GM23338 (cell line): ENCODE measurements around the gene LTA4H. TPM values are rescaled to one million over a fixed set of nuclear protein-coding genes. Genes with fewer than 3 reads are reported as not detected.

Source experiments
- ATAC-seq: fragments of 200-7000 bp; cut with Tn5 transposase; 3 replicates; pipeline ENCODE4 v1.9.1; 2020
- DNase-seq: peaks from one replicate; pipeline ENCODE4 v3.0.0-alpha.2; 2015; ENCODE audit warnings: low spot score
- H2AFZ ChIP-seq: fragments of 200-600 bp; sonication (generic); 2 replicates; pipeline ENCODE4 v1.8.0; 2016; ENCODE audit warnings: antibody characterized with exemption, mild to moderate bottlenecking, moderate library complexity
- H3F3A ChIP-seq: fragments of 200-600 bp; sonication (generic); replicated peaks from 2 replicates; pipeline ENCODE4 v1.8.0; 2017; ENCODE audit warnings: antibody characterized with exemption, mixed run types, low read depth
- H3K27ac ChIP-seq: fragments of 200-600 bp; sonication (generic); 2 replicates; pipeline ENCODE4 v1.6.1; 2016; ENCODE audit warnings: low read depth
- H3K27me3 ChIP-seq: fragments of 200-600 bp; sonication (generic); 2 replicates; pipeline ENCODE4 v1.8.0; 2016; ENCODE audit warnings: mild to moderate bottlenecking, mixed run types, moderate library complexity; ENCODE audit not compliant: insufficient read depth
- H3K36me3 ChIP-seq: fragments of 200-600 bp; sonication (generic); 2 replicates; pipeline ENCODE4 v1.8.0; 2016; ENCODE audit warnings: mild to moderate bottlenecking; ENCODE audit not compliant: insufficient read depth
- H3K4me1 ChIP-seq: fragments of 200-600 bp; sonication (generic); 2 replicates; pipeline ENCODE4 v1.8.0; 2016; ENCODE audit warnings: mild to moderate bottlenecking, moderate library complexity; ENCODE audit not compliant: insufficient read depth
- H3K4me2 ChIP-seq: fragments of 200-600 bp; sonication (generic); 2 replicates; pipeline ENCODE4 v1.7.1; 2017; ENCODE audit warnings: mixed run types
- H3K4me3 ChIP-seq: fragments of 200-600 bp; sonication (generic); 2 replicates; pipeline ENCODE4 v1.6.1; 2016; ENCODE audit warnings: mixed run types
- H3K79me2 ChIP-seq: fragments of 200-600 bp; sonication (generic); replicated peaks from 2 replicates; pipeline ENCODE4 v1.8.0; 2017; ENCODE audit warnings: mild to moderate bottlenecking; ENCODE audit not compliant: insufficient read depth
- H3K9me2 ChIP-seq: fragments of 200-600 bp; sonication (generic); 2 replicates; pipeline ENCODE4 v1.8.0; 2017; ENCODE audit not compliant: insufficient read depth
- H4K20me1 ChIP-seq: fragments of 200-600 bp; sonication (generic); replicated peaks from 2 replicates; pipeline ENCODE4 v1.8.0; 2017; ENCODE audit warnings: mild to moderate bottlenecking; ENCODE audit not compliant: insufficient read depth
- H3K27ac Mint-ChIP-seq: 2 replicates; pipeline ENCODE4 v1.8.0; 2020; ENCODE audit warnings: inconsistent platforms, mild to moderate bottlenecking, moderate library complexity, mixed read lengths
- H3K27me3 Mint-ChIP-seq: 3 replicates; pipeline ENCODE4 v1.8.0; 2022; ENCODE audit warnings: low read depth, mild to moderate bottlenecking, moderate library complexity, mixed read lengths, inconsistent platforms; ENCODE audit not compliant: insufficient read depth, poor library complexity
- H3K36me3 Mint-ChIP-seq: 3 replicates; pipeline ENCODE4 v1.8.0; 2021; ENCODE audit warnings: low read depth, mild to moderate bottlenecking, inconsistent platforms, moderate library complexity, mixed read lengths
- H3K4me1 Mint-ChIP-seq: 3 replicates; pipeline ENCODE4 v1.8.0; 2020; ENCODE audit warnings: mild to moderate bottlenecking, inconsistent platforms, mixed read lengths
- H3K4me3 Mint-ChIP-seq: 3 replicates; pipeline ENCODE4 v1.8.0; 2021; ENCODE audit warnings: moderate library complexity, mild to moderate bottlenecking, inconsistent platforms, mixed read lengths
- H3K9me3 Mint-ChIP-seq: 3 replicates; pipeline ENCODE4 v1.8.0; 2020; ENCODE audit warnings: moderate library complexity, mild to moderate bottlenecking, inconsistent platforms, mixed read lengths
- CREB1 ChIP-seq: fragments of 250-450 bp; sonication (Bioruptor Pico); IDR thresholded peaks from 2 replicates; pipeline ENCODE4 v1.5.0; 2020; ENCODE audit warnings: low read depth, mild to moderate bottlenecking, moderate library complexity
- EZH2 ChIP-seq: fragments of 200-600 bp; sonication (generic); IDR thresholded peaks from one replicate; pipeline ENCODE4 v1.8.0; 2017; ENCODE audit warnings: antibody characterized with exemption, mild to moderate bottlenecking, low read depth; ENCODE audit not compliant: unreplicated experiment
- EZH2phosphoT487 ChIP-seq: fragments of 200-600 bp; sonication (generic); IDR thresholded peaks from one replicate; pipeline ENCODE4 v1.8.1; 2018; ENCODE audit warnings: antibody characterized with exemption; ENCODE audit not compliant: unreplicated experiment
- JUNB ChIP-seq: IDR thresholded peaks from one replicate; pipeline ENCODE4 v1.6.1; 2016; ENCODE audit warnings: antibody characterized with exemption; ENCODE audit not compliant: unreplicated experiment
- NANOG ChIP-seq: IDR thresholded peaks from 2 replicates; pipeline ENCODE4 v1.6.1; 2016; ENCODE audit warnings: antibody characterized with exemption, borderline replicate concordance
- POLR2AphosphoS5 ChIP-seq: IDR thresholded peaks from 2 replicates; pipeline ENCODE4 v1.6.1; 2016; ENCODE audit warnings: antibody characterized with exemption, low read depth
- STAT1 ChIP-seq: IDR thresholded peaks from one replicate; pipeline ENCODE4 v1.6.1; 2016; ENCODE audit warnings: antibody characterized with exemption; ENCODE audit not compliant: unreplicated experiment
- ZNF114 ChIP-seq: fragments of 250-450 bp; sonication (Bioruptor Pico); IDR thresholded peaks from 2 replicates; pipeline ENCODE4 v1.5.0; 2020; ENCODE audit warnings: mild to moderate bottlenecking, moderate library complexity
- ZNF331 ChIP-seq: fragments of 250-450 bp; sonication (Bioruptor Pico); IDR thresholded peaks from 2 replicates; pipeline ENCODE4 v1.5.0; 2020; ENCODE audit warnings: low read depth, mild to moderate bottlenecking, moderate library complexity
- polyA plus RNA-seq: library from polyadenylated mRNA; unstranded; fragments of >200 nt; fragmentation: Nextera tagmentation; extraction: Ambion mirVana; gene quantifications from 2 replicates; pipeline ENCODE4 v1.2.1, GENCODE V29; 2016
- total RNA-seq: library from RNA; depleted of rRNA; stranded (reverse); fragments of >200 nt; shearing (Covaris generic); gene quantifications from 2 replicates; pipeline ENCODE4 v1.2.3, GENCODE V29; 2014
- TF ChIP-seq, protein P1 (sequence below): IDR thresholded peaks from one replicate; pipeline ENCODE4 v1.6.1; 2018; ENCODE audit warnings: antibody characterized with exemption; ENCODE audit not compliant: unreplicated experiment
- TF ChIP-seq, protein P2 (sequence below), 2 experiments: fragments of 200-600 bp in 1 of 2; sonication (generic) in 1 of 2; conservative IDR thresholded peaks; 2 replicates each; pipeline versions ENCODE4 v1.5.1 to v1.6.1; 2016 to 2017; ENCODE audit warnings: antibody characterized with exemption in 2 of 2, low read depth in 2 of 2, mild to moderate bottlenecking in 2 of 2, moderate library complexity in 1 of 2
- TF ChIP-seq, protein P3 (sequence below): fragments of 250-450 bp; sonication (Bioruptor Pico); IDR thresholded peaks from 2 replicates; pipeline ENCODE4 v1.5.0; 2020; ENCODE audit warnings: mild to moderate bottlenecking, moderate library complexity
- TF ChIP-seq, protein P4 (sequence below): IDR thresholded peaks from 2 replicates; pipeline ENCODE4 v1.6.1; 2016; ENCODE audit warnings: antibody characterized with exemption

Gene LTA4H
- total and polyA plus RNA-seq, 2 experiments from 2014 or later, result 84.4 to 189 TPM

DNA sequence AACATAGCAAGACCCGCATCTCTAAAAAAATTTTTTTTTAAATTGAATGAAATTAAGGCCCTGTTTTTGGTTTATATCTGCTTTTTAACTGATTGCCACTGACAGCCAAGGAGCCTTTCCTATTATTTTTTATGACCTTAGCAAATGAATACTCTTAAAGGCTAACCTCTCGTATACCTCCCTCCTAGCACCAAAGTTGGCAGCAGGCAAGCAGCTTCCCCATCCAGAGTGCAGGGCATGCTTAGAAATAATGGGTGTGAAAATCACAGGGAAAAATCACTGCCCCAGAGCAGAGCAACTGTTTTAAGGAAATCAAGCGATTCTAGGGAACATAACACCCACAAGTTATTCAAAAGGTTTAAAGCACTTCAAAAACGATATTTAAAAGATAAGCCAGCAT, 59.9 kb downstream of the LTA4H start:
- ATAC-seq (no peak), DNase-seq (no peak)
- TF ChIP-seq STAT1 (no peak), EZH2 (no peak), EZH2phosphoT487 (no peak), POLR2AphosphoS5 (no peak), CREB1 (no peak), ZNF114 (CRISPR knock-in tag) (no peak), JUNB (no peak), ZNF331 (no peak), NANOG (no peak)
- TF ChIP-seq, protein P1, sequence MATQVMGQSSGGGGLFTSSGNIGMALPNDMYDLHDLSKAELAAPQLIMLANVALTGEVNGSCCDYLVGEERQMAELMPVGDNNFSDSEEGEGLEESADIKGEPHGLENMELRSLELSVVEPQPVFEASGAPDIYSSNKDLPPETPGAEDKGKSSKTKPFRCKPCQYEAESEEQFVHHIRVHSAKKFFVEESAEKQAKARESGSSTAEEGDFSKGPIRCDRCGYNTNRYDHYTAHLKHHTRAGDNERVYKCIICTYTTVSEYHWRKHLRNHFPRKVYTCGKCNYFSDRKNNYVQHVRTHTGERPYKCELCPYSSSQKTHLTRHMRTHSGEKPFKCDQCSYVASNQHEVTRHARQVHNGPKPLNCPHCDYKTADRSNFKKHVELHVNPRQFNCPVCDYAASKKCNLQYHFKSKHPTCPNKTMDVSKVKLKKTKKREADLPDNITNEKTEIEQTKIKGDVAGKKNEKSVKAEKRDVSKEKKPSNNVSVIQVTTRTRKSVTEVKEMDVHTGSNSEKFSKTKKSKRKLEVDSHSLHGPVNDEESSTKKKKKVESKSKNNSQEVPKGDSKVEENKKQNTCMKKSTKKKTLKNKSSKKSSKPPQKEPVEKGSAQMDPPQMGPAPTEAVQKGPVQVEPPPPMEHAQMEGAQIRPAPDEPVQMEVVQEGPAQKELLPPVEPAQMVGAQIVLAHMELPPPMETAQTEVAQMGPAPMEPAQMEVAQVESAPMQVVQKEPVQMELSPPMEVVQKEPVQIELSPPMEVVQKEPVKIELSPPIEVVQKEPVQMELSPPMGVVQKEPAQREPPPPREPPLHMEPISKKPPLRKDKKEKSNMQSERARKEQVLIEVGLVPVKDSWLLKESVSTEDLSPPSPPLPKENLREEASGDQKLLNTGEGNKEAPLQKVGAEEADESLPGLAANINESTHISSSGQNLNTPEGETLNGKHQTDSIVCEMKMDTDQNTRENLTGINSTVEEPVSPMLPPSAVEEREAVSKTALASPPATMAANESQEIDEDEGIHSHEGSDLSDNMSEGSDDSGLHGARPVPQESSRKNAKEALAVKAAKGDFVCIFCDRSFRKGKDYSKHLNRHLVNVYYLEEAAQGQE, result no peak
- TF ChIP-seq, protein P2, sequence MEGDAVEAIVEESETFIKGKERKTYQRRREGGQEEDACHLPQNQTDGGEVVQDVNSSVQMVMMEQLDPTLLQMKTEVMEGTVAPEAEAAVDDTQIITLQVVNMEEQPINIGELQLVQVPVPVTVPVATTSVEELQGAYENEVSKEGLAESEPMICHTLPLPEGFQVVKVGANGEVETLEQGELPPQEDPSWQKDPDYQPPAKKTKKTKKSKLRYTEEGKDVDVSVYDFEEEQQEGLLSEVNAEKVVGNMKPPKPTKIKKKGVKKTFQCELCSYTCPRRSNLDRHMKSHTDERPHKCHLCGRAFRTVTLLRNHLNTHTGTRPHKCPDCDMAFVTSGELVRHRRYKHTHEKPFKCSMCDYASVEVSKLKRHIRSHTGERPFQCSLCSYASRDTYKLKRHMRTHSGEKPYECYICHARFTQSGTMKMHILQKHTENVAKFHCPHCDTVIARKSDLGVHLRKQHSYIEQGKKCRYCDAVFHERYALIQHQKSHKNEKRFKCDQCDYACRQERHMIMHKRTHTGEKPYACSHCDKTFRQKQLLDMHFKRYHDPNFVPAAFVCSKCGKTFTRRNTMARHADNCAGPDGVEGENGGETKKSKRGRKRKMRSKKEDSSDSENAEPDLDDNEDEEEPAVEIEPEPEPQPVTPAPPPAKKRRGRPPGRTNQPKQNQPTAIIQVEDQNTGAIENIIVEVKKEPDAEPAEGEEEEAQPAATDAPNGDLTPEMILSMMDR (conservative IDR thresholded peaks at IDR 0.05; ENCODE audit: low read depth in 2 of 2), result no peak
- TF ChIP-seq, protein P3, sequence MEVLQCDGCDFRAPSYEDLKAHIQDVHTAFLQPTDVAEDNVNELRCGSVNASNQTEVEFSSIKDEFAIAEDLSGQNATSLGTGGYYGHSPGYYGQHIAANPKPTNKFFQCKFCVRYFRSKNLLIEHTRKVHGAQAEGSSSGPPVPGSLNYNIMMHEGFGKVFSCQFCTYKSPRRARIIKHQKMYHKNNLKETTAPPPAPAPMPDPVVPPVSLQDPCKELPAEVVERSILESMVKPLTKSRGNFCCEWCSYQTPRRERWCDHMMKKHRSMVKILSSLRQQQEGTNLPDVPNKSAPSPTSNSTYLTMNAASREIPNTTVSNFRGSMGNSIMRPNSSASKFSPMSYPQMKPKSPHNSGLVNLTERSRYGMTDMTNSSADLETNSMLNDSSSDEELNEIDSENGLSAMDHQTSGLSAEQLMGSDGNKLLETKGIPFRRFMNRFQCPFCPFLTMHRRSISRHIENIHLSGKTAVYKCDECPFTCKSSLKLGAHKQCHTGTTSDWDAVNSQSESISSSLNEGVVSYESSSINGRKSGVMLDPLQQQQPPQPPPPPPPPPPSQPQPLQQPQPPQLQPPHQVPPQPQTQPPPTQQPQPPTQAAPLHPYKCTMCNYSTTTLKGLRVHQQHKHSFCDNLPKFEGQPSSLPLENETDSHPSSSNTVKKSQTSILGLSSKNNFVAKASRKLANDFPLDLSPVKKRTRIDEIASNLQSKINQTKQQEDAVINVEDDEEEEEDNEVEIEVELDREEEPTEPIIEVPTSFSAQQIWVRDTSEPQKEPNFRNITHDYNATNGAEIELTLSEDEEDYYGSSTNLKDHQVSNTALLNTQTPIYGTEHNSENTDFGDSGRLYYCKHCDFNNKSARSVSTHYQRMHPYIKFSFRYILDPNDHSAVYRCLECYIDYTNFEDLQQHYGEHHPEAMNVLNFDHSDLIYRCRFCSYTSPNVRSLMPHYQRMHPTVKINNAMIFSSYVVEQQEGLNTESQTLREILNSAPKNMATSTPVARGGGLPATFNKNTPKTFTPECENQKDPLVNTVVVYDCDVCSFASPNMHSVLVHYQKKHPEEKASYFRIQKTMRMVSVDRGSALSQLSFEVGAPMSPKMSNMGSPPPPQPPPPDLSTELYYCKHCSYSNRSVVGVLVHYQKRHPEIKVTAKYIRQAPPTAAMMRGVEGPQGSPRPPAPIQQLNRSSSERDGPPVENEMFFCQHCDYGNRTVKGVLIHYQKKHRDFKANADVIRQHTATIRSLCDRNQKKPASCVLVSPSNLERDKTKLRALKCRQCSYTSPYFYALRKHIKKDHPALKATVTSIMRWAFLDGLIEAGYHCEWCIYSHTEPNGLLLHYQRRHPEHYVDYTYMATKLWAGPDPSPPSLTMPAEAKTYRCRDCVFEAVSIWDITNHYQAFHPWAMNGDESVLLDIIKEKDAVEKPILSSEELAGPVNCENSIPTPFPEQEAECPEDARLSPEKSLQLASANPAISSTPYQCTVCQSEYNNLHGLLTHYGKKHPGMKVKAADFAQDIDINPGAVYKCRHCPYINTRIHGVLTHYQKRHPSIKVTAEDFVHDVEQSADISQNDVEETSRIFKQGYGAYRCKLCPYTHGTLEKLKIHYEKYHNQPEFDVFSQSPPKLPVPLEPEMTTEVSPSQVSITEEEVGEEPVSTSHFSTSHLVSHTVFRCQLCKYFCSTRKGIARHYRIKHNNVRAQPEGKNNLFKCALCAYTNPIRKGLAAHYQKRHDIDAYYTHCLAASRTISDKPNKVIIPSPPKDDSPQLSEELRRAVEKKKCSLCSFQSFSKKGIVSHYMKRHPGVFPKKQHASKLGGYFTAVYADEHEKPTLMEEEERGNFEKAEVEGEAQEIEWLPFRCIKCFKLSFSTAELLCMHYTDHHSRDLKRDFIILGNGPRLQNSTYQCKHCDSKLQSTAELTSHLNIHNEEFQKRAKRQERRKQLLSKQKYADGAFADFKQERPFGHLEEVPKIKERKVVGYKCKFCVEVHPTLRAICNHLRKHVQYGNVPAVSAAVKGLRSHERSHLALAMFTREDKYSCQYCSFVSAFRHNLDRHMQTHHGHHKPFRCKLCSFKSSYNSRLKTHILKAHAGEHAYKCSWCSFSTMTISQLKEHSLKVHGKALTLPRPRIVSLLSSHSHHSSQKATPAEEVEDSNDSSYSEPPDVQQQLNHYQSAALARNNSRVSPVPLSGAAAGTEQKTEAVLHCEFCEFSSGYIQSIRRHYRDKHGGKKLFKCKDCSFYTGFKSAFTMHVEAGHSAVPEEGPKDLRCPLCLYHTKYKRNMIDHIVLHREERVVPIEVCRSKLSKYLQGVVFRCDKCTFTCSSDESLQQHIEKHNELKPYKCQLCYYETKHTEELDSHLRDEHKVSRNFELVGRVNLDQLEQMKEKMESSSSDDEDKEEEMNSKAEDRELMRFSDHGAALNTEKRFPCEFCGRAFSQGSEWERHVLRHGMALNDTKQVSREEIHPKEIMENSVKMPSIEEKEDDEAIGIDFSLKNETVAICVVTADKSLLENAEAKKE (CRISPR knock-in tag), result no peak
- TF ChIP-seq, protein P4, sequence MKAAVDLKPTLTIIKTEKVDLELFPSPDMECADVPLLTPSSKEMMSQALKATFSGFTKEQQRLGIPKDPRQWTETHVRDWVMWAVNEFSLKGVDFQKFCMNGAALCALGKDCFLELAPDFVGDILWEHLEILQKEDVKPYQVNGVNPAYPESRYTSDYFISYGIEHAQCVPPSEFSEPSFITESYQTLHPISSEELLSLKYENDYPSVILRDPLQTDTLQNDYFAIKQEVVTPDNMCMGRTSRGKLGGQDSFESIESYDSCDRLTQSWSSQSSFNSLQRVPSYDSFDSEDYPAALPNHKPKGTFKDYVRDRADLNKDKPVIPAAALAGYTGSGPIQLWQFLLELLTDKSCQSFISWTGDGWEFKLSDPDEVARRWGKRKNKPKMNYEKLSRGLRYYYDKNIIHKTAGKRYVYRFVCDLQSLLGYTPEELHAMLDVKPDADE, result no peak
- Histone ChIP-seq H4K20me1 (no peaks in the 10 kb centered on the region), H3K36me3 (no peaks in the 10 kb centered on the region), H3K4me2 (no peak overlapping the region), H3K9me2 (no peaks in the 10 kb centered on the region), H3F3A (no peaks in the 10 kb centered on the region), H3K4me3 (no peak overlapping the region), H3K79me2 (no peaks in the 10 kb centered on the region), H3K27me3 (no peaks in the 10 kb centered on the region), H3K4me1 (0 out of 2 replicates have a peak, but pooled peaks cover 2% of the 10 kb centered on the region), H3K27ac (no peak overlapping the region), H2AFZ (no peak overlapping the region)
- Mint-ChIP-seq H3K4me1 (peaks cover 19% of the 10 kb centered on the region), H3K9me3 (peaks cover 2% of the 10 kb centered on the region), H3K27ac (no peak overlapping the region; the same call in 1 of the 2 replicates), H3K4me3 (no peak overlapping the region), H3K27me3 (peaks cover under 1% of the 10 kb centered on the region), H3K36me3 (peaks cover 3% of the 10 kb centered on the region)
